Smooth muscle cell (in vitro differentiated cells): Measurements from ENCODE around the gene FUS. TPM values are rescaled to one million over a fixed set of nuclear protein-coding genes. Genes with fewer than 3 reads are reported as not detected.

Source experiments
- DNase-seq: peaks from one replicate; lab custom pipeline; 2025; ENCODE audit not compliant: unreplicated experiment; lab: John Stamatoyannopoulos, UW
- H2AFZ ChIP-seq: fragments of 200-600 bp; sonication (generic); 2 replicates; pipeline ENCODE4 v1.6.0; 2016; ENCODE audit warnings: antibody characterized with exemption, low read depth, mild to moderate bottlenecking
- H3F3A ChIP-seq: fragments of 200-600 bp; sonication (generic); 2 replicates; pipeline ENCODE4 v1.6.0; 2017; ENCODE audit warnings: antibody characterized with exemption, low read depth
- H3K27ac ChIP-seq: fragments of 200-600 bp; sonication (generic); 2 replicates; pipeline ENCODE4 v1.5.1; 2016; ENCODE audit warnings: low read depth, mild to moderate bottlenecking
- H3K27me3 ChIP-seq: fragments of 200-600 bp; sonication (generic); 2 replicates; pipeline ENCODE4 v1.6.1; 2016; ENCODE audit warnings: low read depth, mild to moderate bottlenecking
- H3K36me3 ChIP-seq: fragments of 200-600 bp; sonication (generic); 2 replicates; pipeline ENCODE4 v1.5.1; 2016; ENCODE audit warnings: low read depth
- H3K4me1 ChIP-seq: fragments of 200-600 bp; sonication (generic); 2 replicates; pipeline ENCODE4 v1.5.1; 2016; ENCODE audit warnings: low read depth
- H3K4me2 ChIP-seq: fragments of 200-600 bp; sonication (generic); 2 replicates; pipeline ENCODE4 v1.6.0; 2016; ENCODE audit warnings: mild to moderate bottlenecking
- H3K4me3 ChIP-seq: fragments of 200-600 bp; sonication (generic); 2 replicates; pipeline ENCODE4 v1.5.1; 2016; ENCODE audit warnings: mild to moderate bottlenecking
- H3K79me2 ChIP-seq: fragments of 200-600 bp; sonication (generic); 2 replicates; pipeline ENCODE4 v1.6.0; 2016; ENCODE audit warnings: low read depth, mild to moderate bottlenecking
- H3K9ac ChIP-seq: fragments of 200-600 bp; sonication (generic); 2 replicates; pipeline ENCODE4 v1.6.0; 2016; ENCODE audit warnings: low read depth
- H3K9me3 ChIP-seq: fragments of 200-600 bp; sonication (generic); replicated peaks from 2 replicates; pipeline ENCODE4 v1.5.1; 2016; ENCODE audit warnings: low read depth
- H4K20me1 ChIP-seq: fragments of 200-600 bp; sonication (generic); 2 replicates; pipeline ENCODE4 v1.6.0; 2016; ENCODE audit warnings: low read depth
- WGBS: methylation state at CpG from one replicate; pipeline ENCODE4 v1.1.7; 2016; ENCODE audit warnings: low lambda C conversion rate; 5-methylcytosine and 5-hydroxymethylcytosine counted together
- polyA plus RNA-seq: library from polyadenylated mRNA; unstranded; fragments of >200 nt; fragmentation: Nextera tagmentation; extraction: Ambion mirVana; gene quantifications from 2 replicates; pipeline ENCODE4 v1.2.1, GENCODE V29; 2016
- total RNA-seq: library from RNA; depleted of rRNA; stranded (reverse); fragments of >200 nt; gene quantifications from 2 replicates; pipeline ENCODE4 v1.2.3, GENCODE V29; 2014
- TF ChIP-seq, protein P1 (sequence below): fragments of 200-600 bp; sonication (generic); IDR thresholded peaks from 2 replicates; pipeline ENCODE4 v1.5.1; 2017; ENCODE audit warnings: borderline replicate concordance, mild to moderate bottlenecking, antibody characterized with exemption; ENCODE audit not compliant: insufficient read depth, poor library complexity, severe bottlenecking

FUS gene
- total and polyA plus RNA-seq, 2 experiments from 2014 or later, result 58.6 to 225 TPM

DNA sequence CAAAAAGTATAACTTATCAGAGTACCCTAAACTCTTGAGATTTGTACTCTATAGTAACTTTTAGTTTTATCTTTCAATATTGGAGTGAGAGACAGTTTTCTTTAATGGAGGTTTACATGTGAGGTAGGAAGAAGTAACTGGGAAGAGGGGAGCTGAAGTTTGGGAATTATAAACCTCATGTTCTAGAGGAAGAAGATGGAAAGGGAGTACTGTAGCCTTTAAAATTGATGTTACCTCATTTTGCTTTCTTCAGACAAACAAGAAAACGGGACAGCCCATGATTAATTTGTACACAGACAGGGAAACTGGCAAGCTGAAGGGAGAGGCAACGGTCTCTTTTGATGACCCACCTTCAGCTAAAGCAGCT is 9.5 kb downstream of the FUS start:
- TF ChIP-seq, protein P1, sequence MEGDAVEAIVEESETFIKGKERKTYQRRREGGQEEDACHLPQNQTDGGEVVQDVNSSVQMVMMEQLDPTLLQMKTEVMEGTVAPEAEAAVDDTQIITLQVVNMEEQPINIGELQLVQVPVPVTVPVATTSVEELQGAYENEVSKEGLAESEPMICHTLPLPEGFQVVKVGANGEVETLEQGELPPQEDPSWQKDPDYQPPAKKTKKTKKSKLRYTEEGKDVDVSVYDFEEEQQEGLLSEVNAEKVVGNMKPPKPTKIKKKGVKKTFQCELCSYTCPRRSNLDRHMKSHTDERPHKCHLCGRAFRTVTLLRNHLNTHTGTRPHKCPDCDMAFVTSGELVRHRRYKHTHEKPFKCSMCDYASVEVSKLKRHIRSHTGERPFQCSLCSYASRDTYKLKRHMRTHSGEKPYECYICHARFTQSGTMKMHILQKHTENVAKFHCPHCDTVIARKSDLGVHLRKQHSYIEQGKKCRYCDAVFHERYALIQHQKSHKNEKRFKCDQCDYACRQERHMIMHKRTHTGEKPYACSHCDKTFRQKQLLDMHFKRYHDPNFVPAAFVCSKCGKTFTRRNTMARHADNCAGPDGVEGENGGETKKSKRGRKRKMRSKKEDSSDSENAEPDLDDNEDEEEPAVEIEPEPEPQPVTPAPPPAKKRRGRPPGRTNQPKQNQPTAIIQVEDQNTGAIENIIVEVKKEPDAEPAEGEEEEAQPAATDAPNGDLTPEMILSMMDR, result no peak
- no peak overlapping the region for H3K9ac ChIP-seq
- WGBS, result 100% methylated on average over 2 of the region's 2 CpGs
- no peak overlapping the region for H3K27ac ChIP-seq
- H3K4me3 ChIP-seq, result no peak overlapping the region
- peaks cover 80% of the 10 kb centered on the region for H3F3A ChIP-seq
- H4K20me1 ChIP-seq, result peaks cover 100% of the 10 kb centered on the region
- no peak for DNase-seq
- no peaks in the 10 kb centered on the region for H3K4me1 ChIP-seq
- no peak overlapping the region for H3K4me2 ChIP-seq
- H3K27me3 ChIP-seq, result no peaks in the 10 kb centered on the region
- H3K9me3 ChIP-seq, result no peaks in the 10 kb centered on the region
- peaks cover 63% of the 10 kb centered on the region for H3K79me2 ChIP-seq
- peaks cover 77% of the 10 kb centered on the region for H3K36me3 ChIP-seq
- no peak overlapping the region for H2AFZ ChIP-seq

DNA sequence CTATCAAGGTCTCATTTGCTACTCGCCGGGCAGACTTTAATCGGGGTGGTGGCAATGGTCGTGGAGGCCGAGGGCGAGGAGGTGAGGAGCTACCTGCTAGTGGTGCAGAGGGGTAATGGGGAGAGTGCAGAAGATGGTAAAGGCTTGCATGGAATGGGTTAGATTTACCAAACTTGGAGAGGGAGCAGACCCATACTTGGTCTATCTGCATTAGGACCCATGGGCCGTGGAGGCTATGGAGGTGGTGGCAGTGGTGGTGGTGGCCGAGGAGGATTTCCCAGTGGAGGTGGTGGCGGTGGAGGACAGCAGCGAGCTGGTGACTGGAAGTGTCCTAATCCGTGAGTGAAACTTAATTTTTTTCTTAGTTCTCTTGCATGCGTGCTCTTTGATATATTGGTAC is 10.1 kb downstream of the FUS start:
- no peaks in the 10 kb centered on the region for H3K9me3 ChIP-seq
- 97% methylated on average over 12 of the region's 12 CpGs for WGBS
- TF ChIP-seq, protein P1, result no peak
- H3K27ac ChIP-seq, result no peak overlapping the region
- DNase-seq, result no peak
- H3K36me3 ChIP-seq, result peaks cover 75% of the 10 kb centered on the region
- H2AFZ ChIP-seq, result no peak overlapping the region
- no peak overlapping the region for H3K4me3 ChIP-seq
- H3F3A ChIP-seq, result peaks cover 86% of the 10 kb centered on the region
- no peaks in the 10 kb centered on the region for H3K27me3 ChIP-seq
- peaks cover 100% of the 10 kb centered on the region for H4K20me1 ChIP-seq
- H3K4me2 ChIP-seq, result no peak overlapping the region
- H3K4me1 ChIP-seq, result no peaks in the 10 kb centered on the region
- H3K79me2 ChIP-seq, result peaks cover 56% of the 10 kb centered on the region
- no peak overlapping the region for H3K9ac ChIP-seq

DNA sequence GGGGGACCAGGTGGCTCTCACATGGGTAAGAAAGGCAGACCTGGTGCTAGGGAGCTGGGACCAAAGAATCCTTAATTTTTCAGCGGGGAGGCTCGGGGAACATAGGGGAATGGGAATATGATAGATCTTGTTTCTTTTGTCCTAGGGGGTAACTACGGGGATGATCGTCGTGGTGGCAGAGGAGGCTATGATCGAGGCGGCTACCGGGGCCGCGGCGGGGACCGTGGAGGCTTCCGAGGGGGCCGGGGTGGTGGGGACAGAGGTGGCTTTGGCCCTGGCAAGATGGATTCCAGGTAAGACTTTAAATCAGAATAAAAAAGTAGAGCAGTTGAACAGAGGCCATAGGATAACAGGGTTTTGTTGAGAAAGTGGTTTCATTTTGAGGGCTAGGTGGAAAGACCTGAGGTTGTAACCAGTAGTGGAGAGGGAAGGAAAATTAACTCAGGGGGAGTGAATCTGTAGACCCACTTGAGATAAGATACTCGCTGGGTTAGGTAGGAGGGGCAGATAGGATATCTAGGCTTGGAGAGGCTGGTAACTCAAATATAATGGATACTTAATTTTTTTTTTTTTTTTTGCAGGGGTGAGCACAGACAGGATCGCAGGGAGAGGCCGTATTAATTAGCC is 11.0 kb downstream of the FUS start:
- 97% methylated on average over 17 of the region's 17 CpGs for WGBS
- H3K9me3 ChIP-seq, result no peaks in the 10 kb centered on the region
- H3F3A ChIP-seq, result peaks cover 85% of the 10 kb centered on the region
- no peak overlapping the region for H3K9ac ChIP-seq
- H3K4me1 ChIP-seq, result no peaks in the 10 kb centered on the region
- H3K36me3 ChIP-seq, result peaks cover 73% of the 10 kb centered on the region
- no peaks in the 10 kb centered on the region for H3K27me3 ChIP-seq
- DNase-seq, result no peak
- no peak overlapping the region for H3K4me3 ChIP-seq
- no peak overlapping the region for H3K4me2 ChIP-seq
- H4K20me1 ChIP-seq, result peaks cover 100% of the 10 kb centered on the region
- TF ChIP-seq, protein P1, result no peak
- peaks cover 48% of the 10 kb centered on the region for H3K79me2 ChIP-seq
- no peak overlapping the region for H2AFZ ChIP-seq
- no peak overlapping the region for H3K27ac ChIP-seq

DNA sequence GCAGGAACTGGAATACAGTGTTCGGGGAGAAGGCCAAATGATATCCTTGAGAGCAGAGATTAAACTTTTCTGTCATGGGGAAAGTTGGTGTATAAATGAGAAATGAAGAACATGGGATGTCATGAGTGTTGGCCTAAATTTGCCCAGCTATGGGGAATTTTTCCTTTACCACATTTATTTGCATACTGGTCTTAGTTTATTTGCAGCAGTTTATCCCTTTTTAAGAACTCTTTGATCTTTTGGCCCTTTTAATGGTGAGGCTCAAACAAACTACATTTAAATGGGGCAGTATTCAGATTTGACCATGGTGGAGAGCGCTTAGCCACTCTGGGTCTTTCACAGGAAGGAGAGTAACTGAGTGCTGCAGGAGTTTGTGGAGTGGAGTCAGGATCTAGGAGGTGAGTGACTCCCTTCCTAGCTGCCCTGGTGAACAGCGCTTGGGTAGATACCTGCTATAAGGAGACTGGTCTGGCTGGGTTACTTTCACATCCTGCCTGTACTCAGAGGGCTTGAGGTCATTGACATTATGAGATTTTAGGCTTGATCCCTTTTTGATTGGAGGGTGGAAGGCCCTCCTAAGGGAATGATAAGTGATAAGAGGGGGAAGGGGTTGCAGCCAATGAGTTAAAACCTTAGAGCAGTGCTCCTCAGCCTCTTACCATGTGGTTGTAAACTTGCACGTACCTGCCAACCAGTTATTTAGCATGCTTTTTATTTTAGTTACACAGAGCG is 11.9 kb downstream of the FUS start:
- no peak for DNase-seq
- Histone ChIP-seq H2AFZ (no peak overlapping the region), H3K27me3 (no peaks in the 10 kb centered on the region), H3K4me3 (no peak overlapping the region), H3K4me2 (no peak overlapping the region), H3K27ac (no peak overlapping the region), H3F3A (peaks cover 82% of the 10 kb centered on the region), H4K20me1 (peaks cover 100% of the 10 kb centered on the region), H3K9ac (no peak overlapping the region), H3K9me3 (no peaks in the 10 kb centered on the region), H3K79me2 (peaks cover 38% of the 10 kb centered on the region), H3K36me3 (peaks cover 64% of the 10 kb centered on the region), H3K4me1 (no peaks in the 10 kb centered on the region)
- TF ChIP-seq, protein P1, result no peak
- WGBS, result 93% methylated on average over 5 of the region's 5 CpGs
